CD8-positive, alpha-beta memory T cell (primary cell): Measurements from ENCODE around the gene DHTKD1. TPM values are rescaled to one million over a fixed set of nuclear protein-coding genes. Genes with fewer than 3 reads are reported as not detected.
A peak's percentile ranks its signal among the peaks of the same experiment; 100 is the strongest.

Source experiments
- CTCF ChIA-PET: fragments of 350-600 bp; sonication (Branson Sonifier 250); formaldehyde crosslinking; loops from one replicate; lab custom pipeline; 2021; ENCODE audit warnings: antibody characterized with exemption; lab: Charles Lee
- POLR2A ChIA-PET: fragments of 350-600 bp; sonication (Branson Sonifier 250); formaldehyde crosslinking; loops from one replicate; lab custom pipeline; 2021; ENCODE audit warnings: antibody characterized with exemption; lab: Charles Lee
- DNase-seq, 5 donors: peaks; one replicate each; pipeline versions ENCODE4 v3.0.0 to v3.0.0-alpha.2; 2020 to 2022; ENCODE audit warnings: mixed read lengths in 1 of 5
- H3K27ac ChIP-seq: one replicate; pipeline ENCODE4 v1.7.0; 2013; ENCODE audit warnings: low read depth, mild to moderate bottlenecking, low read length, moderate library complexity
- H3K27me3 ChIP-seq: 2 replicates; pipeline ENCODE4 v1.7.0; 2013; ENCODE audit warnings: low read length, mild to moderate bottlenecking; ENCODE audit not compliant: insufficient read depth, poor library complexity, severe bottlenecking
- H3K36me3 ChIP-seq: 2 replicates; pipeline ENCODE4 v1.7.0; 2013; ENCODE audit warnings: mild to moderate bottlenecking, low read length, moderate library complexity; ENCODE audit not compliant: insufficient read depth
- H3K4me1 ChIP-seq: 2 replicates; pipeline ENCODE4 v1.7.0; 2013; ENCODE audit warnings: mild to moderate bottlenecking, low read length, moderate library complexity; ENCODE audit not compliant: insufficient read depth
- H3K4me3 ChIP-seq: 2 replicates; pipeline ENCODE4 v1.7.0; 2013; ENCODE audit warnings: mild to moderate bottlenecking, low read length
- H3K9me3 ChIP-seq: 2 replicates; pipeline ENCODE4 v1.7.0; 2013; ENCODE audit warnings: mild to moderate bottlenecking, low read length
- H3K27ac Mint-ChIP-seq, 8 donors: one replicate each; pipeline ENCODE4 v1.8.0; 2020 to 2021; ENCODE audit warnings: mixed read lengths in 8 of 8, mild to moderate bottlenecking in 6 of 8, inconsistent platforms in 3 of 8, moderate library complexity in 3 of 8
- H3K27me3 Mint-ChIP-seq, 2 donors: one replicate each; pipeline ENCODE4 v1.8.0; 2020 to 2021; ENCODE audit warnings: mixed read lengths in 2 of 2, mild to moderate bottlenecking in 1 of 2, moderate library complexity in 1 of 2
- H3K36me3 Mint-ChIP-seq, 3 donors: one replicate each; pipeline ENCODE4 v1.8.0; 2020 to 2021; ENCODE audit warnings: mixed read lengths in 3 of 3, inconsistent platforms in 1 of 3, mild to moderate bottlenecking in 1 of 3
- H3K4me1 Mint-ChIP-seq, 3 donors: one replicate each; pipeline ENCODE4 v1.8.0; 2020 to 2021; ENCODE audit warnings: mixed read lengths in 3 of 3, inconsistent platforms in 1 of 3, mild to moderate bottlenecking in 1 of 3
- H3K4me3 Mint-ChIP-seq, 7 donors: one replicate each; pipeline ENCODE4 v1.8.0; 2020 to 2021; ENCODE audit warnings: mixed read lengths in 7 of 7, mild to moderate bottlenecking in 6 of 7, moderate library complexity in 4 of 7, inconsistent platforms in 2 of 7
- H3K9me3 Mint-ChIP-seq, 5 donors: one replicate each; pipeline ENCODE4 v1.8.0; 2020 to 2022; ENCODE audit warnings: mixed read lengths in 5 of 5, mild to moderate bottlenecking in 3 of 5, moderate library complexity in 2 of 5, inconsistent platforms in 1 of 5
- polyA plus RNA-seq: library from polyadenylated mRNA; unstranded; fragments of 300-500 nt; fragmentation: Illumina TruSeq; gene quantifications from one replicate; pipeline ENCODE4 v1.2.3, GENCODE V29; 2021
- total RNA-seq, 2 experiments: library from RNA; stranded (reverse); gene quantifications; one replicate each; pipeline ENCODE4 v1.2.3, GENCODE V29; 2021

DHTKD1 gene
- total and polyA plus RNA-seq, 3 experiments from 2014 or later: 9.2 to 13.9 (median 11.1) TPM

DNA sequence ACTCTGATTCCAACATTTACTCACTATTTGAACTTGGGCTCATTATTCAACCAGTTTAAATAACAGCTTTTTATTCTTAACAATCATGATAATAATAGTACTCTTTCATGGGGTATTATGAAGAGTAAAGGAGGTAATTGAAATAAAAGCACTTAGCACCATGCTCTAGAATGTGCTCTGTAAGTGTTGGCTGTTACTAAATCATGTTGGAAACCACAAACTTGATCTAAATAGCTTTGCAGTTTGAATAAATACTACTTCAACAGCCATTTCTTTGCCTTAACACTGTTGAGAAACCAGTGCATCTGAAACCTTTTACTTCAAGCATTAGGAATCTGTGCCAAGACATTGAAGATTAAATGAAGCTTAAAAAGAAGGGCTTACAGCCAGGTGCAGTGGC lies 18.2 kb upstream of the DHTKD1 start:
- H3K27ac Mint-ChIP-seq: no peak overlapping the region
- H3K9me3 ChIP-seq: no peaks in the 10 kb centered on the region
- peaks cover 0 to 10% of the 10 kb centered on the region in 2 donors for H3K27me3 Mint-ChIP-seq
- DNase-seq: no peak
- no peaks in the 10 kb centered on the region for H3K36me3 ChIP-seq
- no peaks in the 10 kb centered on the region for H3K4me1 Mint-ChIP-seq
- H3K4me3 Mint-ChIP-seq: no peak overlapping the region
- no peaks in the 10 kb centered on the region for H3K9me3 Mint-ChIP-seq
- H3K4me1 ChIP-seq: no peaks in the 10 kb centered on the region
- H3K27me3 ChIP-seq: no peaks in the 10 kb centered on the region
- H3K27ac ChIP-seq: no peak overlapping the region
- ChIA-PET POLR2A (no interaction called here), CTCF (interaction anchor here (1.2 to 1.5 kb wide), 2 partner anchors 8 to 64 kb away, joined by 3 read pairs; partner anchors contain the start of gene UPF2)
- H3K36me3 Mint-ChIP-seq: no peaks in the 10 kb centered on the region
- H3K4me3 ChIP-seq: no peak overlapping the region

DNA sequence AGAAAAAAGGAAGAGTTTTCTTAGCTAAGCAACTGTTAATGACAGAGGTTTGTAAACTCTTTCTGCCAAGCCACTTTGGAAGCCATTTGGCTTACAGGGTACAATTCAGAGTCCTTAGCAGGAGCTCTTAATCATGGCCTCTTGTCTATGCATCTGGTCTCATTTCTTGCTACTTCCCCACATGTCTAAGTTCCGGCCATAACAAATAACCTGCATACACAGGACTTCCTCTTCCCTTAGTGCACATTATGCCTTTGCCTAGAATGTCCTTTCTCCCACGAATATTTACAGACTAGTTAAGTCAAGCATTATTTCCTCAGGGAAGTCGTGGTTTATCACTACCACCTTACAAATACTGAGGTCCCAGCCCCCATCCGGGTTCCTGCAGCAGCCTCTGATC lies 17.5 kb upstream of the DHTKD1 start:
- H3K27me3 Mint-ChIP-seq: peaks cover 0 to 10% of the 10 kb centered on the region in 2 donors
- DNase-seq: no peak
- no peak overlapping the region for H3K4me3 ChIP-seq
- H3K36me3 Mint-ChIP-seq: no peaks in the 10 kb centered on the region
- no peaks in the 10 kb centered on the region for H3K4me1 Mint-ChIP-seq
- no peak overlapping the region for H3K27ac Mint-ChIP-seq
- no peaks in the 10 kb centered on the region for H3K36me3 ChIP-seq
- H3K4me3 Mint-ChIP-seq: no peak overlapping the region
- H3K9me3 Mint-ChIP-seq: no peaks in the 10 kb centered on the region
- H3K9me3 ChIP-seq: no peaks in the 10 kb centered on the region
- ChIA-PET CTCF (interaction anchor here (1.2 kb wide), 1 partner anchor 9 kb away, joined by 3 read pairs; the partner anchor contains the start of gene UPF2), POLR2A (no interaction called here)
- H3K27ac ChIP-seq: no peak overlapping the region
- no peaks in the 10 kb centered on the region for H3K27me3 ChIP-seq
- no peaks in the 10 kb centered on the region for H3K4me1 ChIP-seq

GRCh38 chr10:12055732-12056131 lies 13.0 kb upstream of the DHTKD1 start:
- Histone ChIP-seq H3K27me3 (no peaks in the 10 kb centered on the region), H3K9me3 (no peaks in the 10 kb centered on the region), H3K36me3 (no peaks in the 10 kb centered on the region), H3K4me1 (no peaks in the 10 kb centered on the region), H3K27ac (no peak overlapping the region), H3K4me3 (no peak overlapping the region)
- Mint-ChIP-seq H3K27ac (no peak overlapping the region), H3K4me1 (no peaks in the 10 kb centered on the region), H3K27me3 (peaks cover 0 to 1% of the 10 kb centered on the region in 2 donors), H3K9me3 (no peaks in the 10 kb centered on the region), H3K36me3 (no peaks in the 10 kb centered on the region), H3K4me3 (no peak overlapping the region)
- DNase-seq: no peak
- CTCF ChIA-PET: interaction anchor here (1.7 kb wide), 1 partner anchor 9 kb away, joined by 5 read pairs; no protein-coding TSS in a partner anchor
- POLR2A ChIA-PET: no interaction called here

GRCh38 chr10:12056748-12057147 lies 12.0 kb upstream of the DHTKD1 start:
- H3K4me3 Mint-ChIP-seq: no peak overlapping the region
- Histone ChIP-seq H3K9me3 (no peaks in the 10 kb centered on the region), H3K4me1 (no peaks in the 10 kb centered on the region), H3K4me3 (no peak overlapping the region), H3K36me3 (no peaks in the 10 kb centered on the region), H3K27me3 (no peaks in the 10 kb centered on the region), H3K27ac (no peak overlapping the region)
- no peaks in the 10 kb centered on the region for H3K36me3 Mint-ChIP-seq
- POLR2A ChIA-PET: interaction anchor here (0.6 kb wide), 1 partner anchor 52 kb away, joined by 3 read pairs; no protein-coding TSS in a partner anchor
- H3K27me3 Mint-ChIP-seq: peaks cover 0 to 1% of the 10 kb centered on the region in 2 donors
- CTCF ChIA-PET: interaction anchor here (1.7 kb wide), 1 partner anchor 10 kb away, joined by 5 read pairs; no protein-coding TSS in a partner anchor
- no peaks in the 10 kb centered on the region for H3K4me1 Mint-ChIP-seq
- H3K9me3 Mint-ChIP-seq: no peaks in the 10 kb centered on the region
- DNase-seq: no peak
- H3K27ac Mint-ChIP-seq: no peak overlapping the region

- no peak overlapping the region for H3K27ac Mint-ChIP-seq
- DNase-seq: no peak
- no peak overlapping the region for H3K4me3 Mint-ChIP-seq
- no peaks in the 10 kb centered on the region for H3K36me3 Mint-ChIP-seq
- Histone ChIP-seq H3K4me3 (no peak overlapping the region), H3K4me1 (no peaks in the 10 kb centered on the region), H3K27me3 (no peaks in the 10 kb centered on the region), H3K9me3 (no peaks in the 10 kb centered on the region), H3K27ac (no peak overlapping the region), H3K36me3 (no peaks in the 10 kb centered on the region)
- peaks cover 1 to 7% of the 10 kb centered on the region in 2 donors for H3K27me3 Mint-ChIP-seq
- H3K4me1 Mint-ChIP-seq: no peaks in the 10 kb centered on the region
- ChIA-PET POLR2A (no interaction called here), CTCF (no interaction called here)
- H3K9me3 Mint-ChIP-seq: no peaks in the 10 kb centered on the region
Observed at GRCh38 chr10:12061124-12061523, 7.6 kb upstream of the DHTKD1 start.

DNA sequence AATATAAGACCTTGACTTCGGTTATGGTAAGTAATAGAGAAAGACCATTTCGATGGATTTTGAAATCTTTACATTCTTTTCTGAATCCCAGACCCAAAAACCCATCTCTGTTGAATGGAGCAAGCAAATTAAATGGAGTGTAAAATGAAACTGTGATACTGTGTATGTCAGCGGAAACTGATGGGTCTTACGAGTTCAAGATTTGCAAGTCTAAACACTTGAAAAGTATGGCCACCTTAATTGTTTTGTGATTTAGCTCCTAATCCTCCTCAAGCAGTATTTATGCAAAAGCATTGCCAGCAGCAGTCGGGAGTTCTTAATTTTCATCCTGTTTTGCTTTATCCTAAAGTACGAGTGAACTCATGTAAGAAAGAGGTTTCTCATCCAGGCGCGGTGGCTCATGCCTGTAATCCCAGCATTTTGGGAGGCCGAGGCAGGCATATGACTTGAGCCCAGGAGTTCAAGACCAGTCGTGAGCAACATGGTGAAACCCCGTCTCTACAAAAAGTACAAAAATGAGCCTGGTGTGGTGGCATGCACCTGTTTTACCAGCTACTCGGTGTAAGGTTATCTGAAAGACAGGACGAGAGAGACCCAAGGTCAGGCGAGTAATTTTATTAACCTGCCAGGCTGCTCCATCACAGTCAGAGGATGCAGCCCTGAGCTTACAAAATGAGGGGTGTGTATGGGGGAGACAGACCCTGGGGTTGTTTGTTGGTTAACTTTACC lies 5.8 kb upstream of the DHTKD1 start:
- H3K27ac ChIP-seq: no peak overlapping the region
- no peak for DNase-seq
- H3K9me3 ChIP-seq: no peaks in the 10 kb centered on the region
- POLR2A ChIA-PET: interaction anchor here (0.7 kb wide), 1 partner anchor 82 kb away, joined by 3 read pairs; no protein-coding TSS in a partner anchor
- no peaks in the 10 kb centered on the region for H3K27me3 ChIP-seq
- no peak overlapping the region for H3K4me3 ChIP-seq
- Mint-ChIP-seq H3K27me3 (peaks cover 0 to 7% of the 10 kb centered on the region in 2 donors), H3K36me3 (no peaks in the 10 kb centered on the region), H3K4me3 (no peak overlapping the region), H3K27ac (no peak overlapping the region), H3K4me1 (no peaks in the 10 kb centered on the region), H3K9me3 (peaks cover 0 to 1% (median 0%) of the 10 kb centered on the region in 5 donors)
- CTCF ChIA-PET: no interaction called here
- no peaks in the 10 kb centered on the region for H3K36me3 ChIP-seq
- H3K4me1 ChIP-seq: no peaks in the 10 kb centered on the region

DNA sequence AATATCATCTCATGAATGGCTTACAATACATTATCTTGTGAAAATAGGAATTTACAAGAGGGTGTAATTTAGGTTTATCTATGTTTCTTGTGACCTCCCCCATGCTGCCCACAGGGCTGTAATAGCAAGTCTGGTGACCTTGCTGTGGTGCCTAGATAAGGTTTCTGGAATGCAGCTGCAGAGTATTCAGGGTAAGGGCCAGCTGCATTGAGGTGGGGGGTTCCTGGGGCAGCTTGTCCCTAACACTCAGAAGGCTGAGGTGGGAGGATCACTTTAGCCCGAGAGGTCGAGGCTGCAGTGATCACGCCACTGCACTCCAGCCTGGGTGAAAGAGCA lies 5.3 kb upstream of the DHTKD1 start:
- H3K27ac ChIP-seq: no peak overlapping the region
- no peak overlapping the region for H3K4me3 ChIP-seq
- DNase-seq: no peak
- Mint-ChIP-seq H3K36me3 (no peaks in the 10 kb centered on the region), H3K27me3 (peaks cover 3 to 7% of the 10 kb centered on the region in 2 donors), H3K9me3 (peaks cover 0 to 1% (median 0%) of the 10 kb centered on the region in 5 donors), H3K4me1 (peaks cover 2 to 3% (median 3%) of the 10 kb centered on the region in 3 donors), H3K27ac (no peak overlapping the region), H3K4me3 (no peak overlapping the region)
- no peaks in the 10 kb centered on the region for H3K9me3 ChIP-seq
- no peaks in the 10 kb centered on the region for H3K36me3 ChIP-seq
- ChIA-PET CTCF (no interaction called here), POLR2A (interaction anchor here (0.7 kb wide), 1 partner anchor 81 kb away, joined by 3 read pairs; no protein-coding TSS in a partner anchor)
- no peaks in the 10 kb centered on the region for H3K27me3 ChIP-seq
- H3K4me1 ChIP-seq: no peaks in the 10 kb centered on the region

- H3K9me3 Mint-ChIP-seq: peaks cover 0 to 1% (median 0%) of the 10 kb centered on the region in 5 donors
- H3K4me3 Mint-ChIP-seq: peak overlapping the region in 3 of 7 donors; percentile 19 to 23 (median 23)
- peaks cover 4 to 7% of the 10 kb centered on the region in 2 donors for H3K27me3 Mint-ChIP-seq
- no peak for DNase-seq
- Histone ChIP-seq H3K27me3 (no peaks in the 10 kb centered on the region), H3K9me3 (no peaks in the 10 kb centered on the region), H3K4me3 (no peak overlapping the region), H3K36me3 (no peaks in the 10 kb centered on the region), H3K4me1 (peaks cover 7% of the 10 kb centered on the region), H3K27ac (no peak overlapping the region)
- ChIA-PET POLR2A (interaction anchor here (0.5 to 3.0 kb wide), 3 partner anchors 24 to 65 kb away, joined by 3 to 17 read pairs (median 6); partner anchors contain the start of gene UPF2), CTCF (interaction anchor here (1.4 to 1.5 kb wide), 2 partner anchors 25 to 26 kb away, joined by 3 to 4 read pairs; partner anchors contain the start of gene UPF2)
- peaks cover 14 to 20% (median 20%) of the 10 kb centered on the region in 3 donors for H3K4me1 Mint-ChIP-seq
- peak overlapping the region in 6 of 8 donors; percentile 12 to 79 (median 52) for H3K27ac Mint-ChIP-seq
- peaks cover 0 to 3% (median 0%) of the 10 kb centered on the region in 3 donors for H3K36me3 Mint-ChIP-seq
Observed at GRCh38 chr10:12067336-12067735, 1.4 kb upstream of the DHTKD1 start.
